ENCODE measurements around the gene BRD4. TPM values are rescaled to one million over a fixed set of nuclear protein-coding genes. Genes with fewer than 3 reads are reported as not detected.
A peak's percentile ranks its signal among the peaks of the same experiment; 100 is the strongest.

The BRD4 gene
- total and polyA plus RNA-seq, 2 of the 13 experiments (the other 11 are each of a cell fraction or from before 2014, with no cell fraction given): 10.5 to 11.4 TPM

DNA sequence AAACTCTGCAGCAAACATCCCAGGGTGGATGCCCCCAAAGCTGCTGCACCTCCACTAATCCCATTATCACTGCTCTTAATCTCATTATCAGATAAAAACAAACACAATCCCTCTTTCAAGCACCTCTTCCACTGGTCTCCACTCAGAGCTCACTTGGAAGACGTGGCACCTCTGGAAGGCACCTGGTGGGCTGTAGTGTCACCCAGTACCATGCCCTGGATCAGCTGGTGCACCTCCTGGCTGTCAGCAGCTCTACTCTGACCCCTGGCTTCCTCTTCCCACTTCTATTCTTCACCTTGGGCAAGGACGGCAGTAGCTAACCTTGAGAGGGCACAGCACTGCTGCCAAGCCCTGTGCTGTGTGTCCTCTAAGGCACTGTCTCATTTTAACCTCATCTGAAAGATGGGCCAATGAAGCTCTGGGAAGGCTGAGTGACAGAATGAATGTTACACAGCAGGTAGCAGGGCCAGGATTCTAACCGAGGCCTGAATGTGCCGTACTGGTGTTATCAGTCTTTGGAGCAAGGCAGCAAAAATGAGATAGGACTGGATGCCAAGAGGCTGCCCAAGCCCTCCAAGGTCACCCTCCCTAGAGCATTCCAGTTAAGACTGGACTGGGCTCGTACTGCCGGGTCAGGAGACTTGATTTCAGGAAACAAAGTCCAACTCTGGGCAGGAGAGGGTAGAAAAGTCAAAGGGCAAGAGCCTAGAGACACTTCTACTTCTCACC lies 7.4 kb downstream of the BRD4 start (continued):
- TF ChIP-seq SALL1 (CRISPR knock-in tag; IDR thresholded peaks at IDR 0.05) (peak; percentile 33; the same call in 1 of the 2 replicates), ZNF510 (CRISPR knock-in tag; IDR thresholded peaks at IDR 0.05; ENCODE audit: low read depth) (no peak), ZNF652 (CRISPR knock-in tag; IDR thresholded peaks at IDR 0.05; ENCODE audit: borderline replicate concordance, low read depth) (no peak), RAD21 (CRISPR knock-in tag; IDR thresholded peaks at IDR 0.05) (peak; percentile 12; the same call in 1 of the 2 replicates), ZNF672 (CRISPR knock-in tag; IDR thresholded peaks at IDR 0.05) (no peak), RBM22 (optimal IDR thresholded peaks at IDR 0.05; ENCODE audit: low read length) (peak; percentile 91), ZNF496 (CRISPR knock-in tag; IDR thresholded peaks at IDR 0.05; ENCODE audit: insufficient replicate concordance) (no peak), TAF15 (IDR thresholded peaks at IDR 0.05; ENCODE audit: low read depth, low read length, poor library complexity, severe bottlenecking) (no peak), ZNF574 (CRISPR knock-in tag; IDR thresholded peaks at IDR 0.05) (peak; percentile 18; the same call in 1 of the 2 replicates), GATA4 (IDR thresholded peaks at IDR 0.05; ENCODE audit: borderline replicate concordance, low read depth) (no peak), ZNF501 (CRISPR knock-in tag; IDR thresholded peaks at IDR 0.05) (0 out of 2 replicates have a peak, but pooled peaks have one; percentile 14), ZMYM3 (CRISPR knock-in tag; IDR thresholded peaks at IDR 0.05) (0 out of 2 replicates have a peak, but pooled peaks have one; percentile 20), ZNF687 (CRISPR knock-in tag; IDR thresholded peaks at IDR 0.05) (0 out of 2 replicates have a peak, but pooled peaks have one; percentile 18), HNF4A (CRISPR knock-in tag; IDR thresholded peaks at IDR 0.05) (peak; percentile 53), NAIF1 (CRISPR knock-in tag; IDR thresholded peaks at IDR 0.05; ENCODE audit: borderline replicate concordance) (no peak), PITX1 (CRISPR knock-in tag; IDR thresholded peaks at IDR 0.05) (0 out of 2 replicates have a peak, but pooled peaks have one; percentile 17), ZNF768 (CRISPR knock-in tag; IDR thresholded peaks at IDR 0.05) (peak; percentile 46; the same call in 1 of the 2 replicates)
- TF ChIP-seq, protein P1, sequence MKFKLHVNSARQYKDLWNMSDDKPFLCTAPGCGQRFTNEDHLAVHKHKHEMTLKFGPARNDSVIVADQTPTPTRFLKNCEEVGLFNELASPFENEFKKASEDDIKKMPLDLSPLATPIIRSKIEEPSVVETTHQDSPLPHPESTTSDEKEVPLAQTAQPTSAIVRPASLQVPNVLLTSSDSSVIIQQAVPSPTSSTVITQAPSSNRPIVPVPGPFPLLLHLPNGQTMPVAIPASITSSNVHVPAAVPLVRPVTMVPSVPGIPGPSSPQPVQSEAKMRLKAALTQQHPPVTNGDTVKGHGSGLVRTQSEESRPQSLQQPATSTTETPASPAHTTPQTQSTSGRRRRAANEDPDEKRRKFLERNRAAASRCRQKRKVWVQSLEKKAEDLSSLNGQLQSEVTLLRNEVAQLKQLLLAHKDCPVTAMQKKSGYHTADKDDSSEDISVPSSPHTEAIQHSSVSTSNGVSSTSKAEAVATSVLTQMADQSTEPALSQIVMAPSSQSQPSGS (CRISPR knock-in tag; IDR thresholded peaks at IDR 0.05): no peak
- TF ChIP-seq, protein P2, sequence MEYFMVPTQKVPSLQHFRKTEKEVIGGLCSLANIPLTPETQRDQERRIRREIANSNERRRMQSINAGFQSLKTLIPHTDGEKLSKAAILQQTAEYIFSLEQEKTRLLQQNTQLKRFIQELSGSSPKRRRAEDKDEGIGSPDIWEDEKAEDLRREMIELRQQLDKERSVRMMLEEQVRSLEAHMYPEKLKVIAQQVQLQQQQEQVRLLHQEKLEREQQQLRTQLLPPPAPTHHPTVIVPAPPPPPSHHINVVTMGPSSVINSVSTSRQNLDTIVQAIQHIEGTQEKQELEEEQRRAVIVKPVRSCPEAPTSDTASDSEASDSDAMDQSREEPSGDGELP (IDR thresholded peaks at IDR 0.05; ENCODE audit: borderline replicate concordance, low read depth): peak; percentile 66; the same call in 1 of the 2 replicates
